Panc1 (cell line): ENCODE results near the gene ANKRD55.

ENCODE experiments used
- TCF7L2 ChIP-seq: IDR thresholded peaks from 2 replicates; pipeline ENCODE4 v1.6.1; 2011; ENCODE audit warnings: mild to moderate bottlenecking, low read depth, low read length, inconsistent platforms
- TF ChIP-seq, protein P1 (sequence below): fragments of 450-650 bp; IDR thresholded peaks from 2 replicates; pipeline ENCODE4 v1.5.1; 2017; ENCODE audit warnings: mild to moderate bottlenecking
- TF ChIP-seq, protein P2 (sequence below), 2 experiments: IDR thresholded peaks; 2 replicates each; pipeline ENCODE4 v1.6.1; 2011 to 2012; ENCODE audit warnings: low read depth in 2 of 2, control low read depth in 1 of 2, low read length in 1 of 2, mild to moderate bottlenecking in 1 of 2, moderate library complexity in 1 of 2; ENCODE audit not compliant: insufficient read depth in 1 of 2

DNA sequence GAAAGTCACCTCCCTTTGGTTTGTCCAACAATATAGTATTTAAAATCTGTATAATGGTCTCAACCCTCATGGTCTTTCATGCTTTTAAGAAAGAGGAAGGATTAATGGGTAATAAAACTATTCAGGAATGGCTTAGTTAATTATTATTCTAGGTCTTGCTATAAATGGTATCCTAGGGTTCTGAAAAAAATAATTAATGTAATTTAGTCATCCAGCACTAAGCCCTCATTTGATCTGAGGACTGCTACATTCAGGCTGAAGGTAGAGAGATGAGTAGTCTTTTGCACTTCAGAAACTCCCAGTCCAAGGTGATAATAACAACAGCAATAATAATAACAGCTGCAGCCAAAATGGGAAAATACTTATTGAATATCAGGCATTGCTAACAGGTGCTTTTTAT, 2.6 kb downstream of the ANKRD55 start:
- TF ChIP-seq, protein P1, sequence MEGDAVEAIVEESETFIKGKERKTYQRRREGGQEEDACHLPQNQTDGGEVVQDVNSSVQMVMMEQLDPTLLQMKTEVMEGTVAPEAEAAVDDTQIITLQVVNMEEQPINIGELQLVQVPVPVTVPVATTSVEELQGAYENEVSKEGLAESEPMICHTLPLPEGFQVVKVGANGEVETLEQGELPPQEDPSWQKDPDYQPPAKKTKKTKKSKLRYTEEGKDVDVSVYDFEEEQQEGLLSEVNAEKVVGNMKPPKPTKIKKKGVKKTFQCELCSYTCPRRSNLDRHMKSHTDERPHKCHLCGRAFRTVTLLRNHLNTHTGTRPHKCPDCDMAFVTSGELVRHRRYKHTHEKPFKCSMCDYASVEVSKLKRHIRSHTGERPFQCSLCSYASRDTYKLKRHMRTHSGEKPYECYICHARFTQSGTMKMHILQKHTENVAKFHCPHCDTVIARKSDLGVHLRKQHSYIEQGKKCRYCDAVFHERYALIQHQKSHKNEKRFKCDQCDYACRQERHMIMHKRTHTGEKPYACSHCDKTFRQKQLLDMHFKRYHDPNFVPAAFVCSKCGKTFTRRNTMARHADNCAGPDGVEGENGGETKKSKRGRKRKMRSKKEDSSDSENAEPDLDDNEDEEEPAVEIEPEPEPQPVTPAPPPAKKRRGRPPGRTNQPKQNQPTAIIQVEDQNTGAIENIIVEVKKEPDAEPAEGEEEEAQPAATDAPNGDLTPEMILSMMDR: no peak
- TF ChIP-seq TCF7L2: no peak
- TF ChIP-seq, protein P2, sequence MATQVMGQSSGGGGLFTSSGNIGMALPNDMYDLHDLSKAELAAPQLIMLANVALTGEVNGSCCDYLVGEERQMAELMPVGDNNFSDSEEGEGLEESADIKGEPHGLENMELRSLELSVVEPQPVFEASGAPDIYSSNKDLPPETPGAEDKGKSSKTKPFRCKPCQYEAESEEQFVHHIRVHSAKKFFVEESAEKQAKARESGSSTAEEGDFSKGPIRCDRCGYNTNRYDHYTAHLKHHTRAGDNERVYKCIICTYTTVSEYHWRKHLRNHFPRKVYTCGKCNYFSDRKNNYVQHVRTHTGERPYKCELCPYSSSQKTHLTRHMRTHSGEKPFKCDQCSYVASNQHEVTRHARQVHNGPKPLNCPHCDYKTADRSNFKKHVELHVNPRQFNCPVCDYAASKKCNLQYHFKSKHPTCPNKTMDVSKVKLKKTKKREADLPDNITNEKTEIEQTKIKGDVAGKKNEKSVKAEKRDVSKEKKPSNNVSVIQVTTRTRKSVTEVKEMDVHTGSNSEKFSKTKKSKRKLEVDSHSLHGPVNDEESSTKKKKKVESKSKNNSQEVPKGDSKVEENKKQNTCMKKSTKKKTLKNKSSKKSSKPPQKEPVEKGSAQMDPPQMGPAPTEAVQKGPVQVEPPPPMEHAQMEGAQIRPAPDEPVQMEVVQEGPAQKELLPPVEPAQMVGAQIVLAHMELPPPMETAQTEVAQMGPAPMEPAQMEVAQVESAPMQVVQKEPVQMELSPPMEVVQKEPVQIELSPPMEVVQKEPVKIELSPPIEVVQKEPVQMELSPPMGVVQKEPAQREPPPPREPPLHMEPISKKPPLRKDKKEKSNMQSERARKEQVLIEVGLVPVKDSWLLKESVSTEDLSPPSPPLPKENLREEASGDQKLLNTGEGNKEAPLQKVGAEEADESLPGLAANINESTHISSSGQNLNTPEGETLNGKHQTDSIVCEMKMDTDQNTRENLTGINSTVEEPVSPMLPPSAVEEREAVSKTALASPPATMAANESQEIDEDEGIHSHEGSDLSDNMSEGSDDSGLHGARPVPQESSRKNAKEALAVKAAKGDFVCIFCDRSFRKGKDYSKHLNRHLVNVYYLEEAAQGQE (IDR thresholded peaks at IDR 0.05; ENCODE audit: insufficient read depth in 1 of 2, low read depth in 2 of 2, low read length in 1 of 2): no peak
